HL-60 (cell line): ENCODE results near the gene BLM.

Source experiments
- DNase-seq, 2 experiments: peaks; one replicate each; pipeline ENCODE4 v3.0.0-alpha.2; 2010 to 2020; ENCODE audit warnings: low read depth in 1 of 2, low spot score in 1 of 2
- H3K27ac ChIP-seq: fragments of 250-450 bp; sonication (Bioruptor Pico); replicated peaks from 2 replicates; pipeline ENCODE4 v1.5.1; 2020; ENCODE audit warnings: mild to moderate bottlenecking, moderate library complexity
- H3K27me3 ChIP-seq: fragments of 250-450 bp; sonication (Bioruptor Pico); 2 replicates; pipeline ENCODE4 v1.5.1; 2021; ENCODE audit warnings: mild to moderate bottlenecking, moderate library complexity; ENCODE audit not compliant: insufficient read depth, poor library complexity, severe bottlenecking
- H3K4me3 ChIP-seq: replicated peaks from 2 replicates; pipeline ENCODE4 v1.5.1; 2011; ENCODE audit warnings: mild to moderate bottlenecking, control low read depth, low read length; ENCODE audit not compliant: insufficient read depth
- CTCF ChIP-seq: IDR thresholded peaks from one replicate; pipeline ENCODE4 v1.5.1; 2011; ENCODE audit warnings: low read length, control low read depth, inconsistent platforms; ENCODE audit not compliant: insufficient read depth
- GABPA ChIP-seq: IDR thresholded peaks from 2 replicates; pipeline ENCODE4 v1.6.1; 2012; ENCODE audit warnings: low read depth
- POLR2AphosphoS5 ChIP-seq: IDR thresholded peaks from 2 replicates; pipeline ENCODE4 v1.6.1; 2012; ENCODE audit warnings: low read depth
- REST ChIP-seq: IDR thresholded peaks from 2 replicates; pipeline ENCODE4 v1.6.1; 2012; ENCODE audit warnings: low read depth; ENCODE audit not compliant: insufficient replicate concordance
- SPI1 ChIP-seq: IDR thresholded peaks from 2 replicates; pipeline ENCODE4 v1.6.1; 2012; ENCODE audit warnings: low read depth, mild to moderate bottlenecking, borderline replicate concordance

BLM gene

GRCh38 chr15:90828111-90828510 is 111.0 kb downstream of the BLM start:
- H3K27me3 ChIP-seq: no peaks in the 10 kb centered on the region
- no peak overlapping the region for H3K27ac ChIP-seq
- no peak overlapping the region for H3K4me3 ChIP-seq
- DNase-seq: no peak
- TF ChIP-seq REST (no peak), GABPA (no peak), POLR2AphosphoS5 (no peak), SPI1 (no peak), CTCF (no peak)

GRCh38 chr15:90829126-90829525 is 112.0 kb downstream of the BLM start:
- Histone ChIP-seq H3K27me3 (no peaks in the 10 kb centered on the region), H3K4me3 (no peak overlapping the region), H3K27ac (peak overlapping the region; percentile 68)
- DNase-seq: no peak
- TF ChIP-seq GABPA (no peak), SPI1 (no peak), CTCF (no peak), POLR2AphosphoS5 (no peak), REST (no peak)

- TF ChIP-seq SPI1 (0 out of 2 replicates have a peak, but pooled peaks have one; percentile 10), CTCF (no peak), GABPA (no peak), POLR2AphosphoS5 (peak; percentile 26; the same call in 1 of the 2 replicates), REST (no peak)
- Histone ChIP-seq H3K4me3 (no peak overlapping the region), H3K27me3 (no peaks in the 10 kb centered on the region), H3K27ac (peak overlapping the region; percentile 68)
- DNase-seq: peak; percentile 57 to 91
These were observed 112.8 kb downstream of the BLM start for GRCh38 chr15:90829942-90830440.
